ENCODE results near the gene ECPAS.
"Not testable (repeated sequence)": the region's sequence is repeated elsewhere in the genome, so short reads cannot be mapped to it uniquely, and the experiment has no call there.

Gene ECPAS

GRCh38 chr9:111334318-111334863, 149.8 kb downstream of the ECPAS start:
- not testable (repeated sequence) for DNase-seq (ENCODE audit: low read depth)

DNA sequence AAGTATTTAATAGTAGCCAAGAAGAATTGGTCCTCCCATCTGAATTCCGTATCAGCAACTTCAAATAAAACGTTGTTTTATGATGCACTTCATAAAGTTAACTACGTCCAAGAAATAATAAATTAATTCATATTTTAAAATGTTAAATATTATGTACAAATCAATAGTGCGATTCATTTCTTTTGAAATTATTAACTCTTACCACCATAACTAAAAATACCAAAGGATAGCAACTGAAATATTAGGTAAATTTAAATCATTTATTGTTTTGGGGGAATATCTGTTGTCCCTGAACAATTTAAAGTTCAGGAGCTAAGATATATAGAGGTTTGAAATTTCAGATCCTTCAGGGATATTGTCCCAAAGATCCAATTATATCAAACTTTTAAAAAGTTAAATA, 154.1 kb downstream of the ECPAS start, which contains the start of gene OR2K2:
OR2K2 (minus strand) TSS at position 101 of the 400 bp plus-strand sequence. CDS start 1,791 bp downstream, outside the sequence.
- DNase-seq (ENCODE audit: low read depth): no peak

- DNase-seq (ENCODE audit: low read depth): peak; percentile 14
These were observed 163.6 kb downstream of the ECPAS start for GRCh38 chr9:111320631-111321030.

DNA sequence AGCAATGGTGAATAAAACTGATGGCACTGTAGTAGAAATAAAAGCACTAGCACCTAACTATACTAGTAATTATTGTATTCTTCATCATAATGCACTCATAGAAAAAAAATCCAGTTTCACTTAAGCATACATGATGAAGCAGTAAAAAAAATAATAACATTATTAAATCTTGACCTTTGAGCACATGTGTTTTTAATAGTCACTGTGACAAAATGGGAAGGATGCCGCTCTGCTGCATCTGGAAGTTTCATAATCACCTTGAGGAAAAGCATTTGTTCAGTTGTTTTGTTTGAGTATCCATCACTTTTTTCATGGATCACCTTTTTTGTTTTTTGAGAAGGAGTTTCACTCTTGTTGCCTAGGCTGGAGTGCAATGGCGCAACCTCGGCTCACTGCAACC, 167.4 kb downstream of the ECPAS start:
- DNase-seq (ENCODE audit: low read depth): peak; percentile 86
